ENCODE results near the gene ADPRHL1.
"Not testable (repeated sequence)": the region's sequence is repeated elsewhere in the genome, so short reads cannot be mapped to it uniquely, and the experiment has no call there.

GRCh38 chr13:113371701-113372100 is 81.6 kb downstream of the ADPRHL1 start:
- TF ChIP-seq EP300, CTCF, POLR2A, POLR2AphosphoS5 (IDR thresholded peaks at IDR 0.05): not testable (repeated sequence)

All from sigmoid colon (tissue), 4 donors.